K562 (cell line): ENCODE data around the gene RAB31. TPM values are rescaled to one million over a fixed set of nuclear protein-coding genes. Genes with fewer than 3 reads are reported as not detected.

Source experiments
- BRF1 ChIP-seq: IDR thresholded peaks from 3 replicates; pipeline ENCODE4 v1.6.1; 2011; ENCODE audit warnings: borderline replicate concordance, mild to moderate bottlenecking; ENCODE audit not compliant: insufficient read length; ENCODE audit errors: extremely low read depth
- E2F8 ChIP-seq: fragments of 450-650 bp; IDR thresholded peaks from 2 replicates; pipeline ENCODE4 v1.7.1; 2018; ENCODE audit warnings: mild to moderate bottlenecking, low read depth; ENCODE audit not compliant: partially characterized antibody
- EGR1 ChIP-seq: fragments of 450-650 bp; conservative IDR thresholded peaks from 2 replicates; pipeline ENCODE4 v1.6.1; 2017; ENCODE audit warnings: mild to moderate bottlenecking
- MAZ ChIP-seq, 2 experiments: fragments of 450-650 bp in 1 of 2; sonication (generic) in 1 of 2; formaldehyde crosslinking; IDR thresholded peaks in 1 of 2; conservative IDR thresholded peaks in 1 of 2; 2 replicates each; pipeline versions ENCODE4 v1.4.0 to v1.5.0; 2020; ENCODE audit warnings: mild to moderate bottlenecking in 1 of 2, missing genetic modification reagents in 1 of 2
- TBP ChIP-seq: optimal IDR thresholded peaks from 2 replicates; pipeline ENCODE3; 2011; ENCODE audit warnings: low read depth, low read length, improper control_type of control experiment
- THAP12 ChIP-seq: fragments of 250-450 bp; sonication (Bioruptor Pico); IDR thresholded peaks from 2 replicates; pipeline ENCODE4 v1.9.0; 2021; ENCODE audit warnings: mild to moderate bottlenecking, inconsistent platforms
- ZNF79 ChIP-seq: fragments of 250-450 bp; sonication (Bioruptor Pico); IDR thresholded peaks from 2 replicates; pipeline ENCODE4 v1.4.0; 2020; ENCODE audit warnings: low read depth, mild to moderate bottlenecking, moderate library complexity
- polyA plus RNA-seq, 8 experiments: library from polyadenylated mRNA; depleted of rRNA in 4 of 8; stranded (reverse) in 5 of 8; unstranded in 3 of 8; fragments of >200 nt; fragmentation: Nextera tagmentation in 2 of 8; fragmentation: Illumina TruSeq in 1 of 8; extraction: Ambion mirVana in 2 of 8; extraction: Trizol in 1 of 8; gene quantifications; 2 replicates each; pipeline versions ENCODE4 v1.2.1 to v1.2.3, GENCODE V29; 2011 to 2014; ENCODE audit warnings: inconsistent platforms in 1 of 8, missing spikeins in 1 of 8
- total RNA-seq, 7 experiments: library from RNA; depleted of rRNA in 6 of 7; stranded (reverse); fragments of >200 nt in 6 of 7; fragmentation: Illumina TruSeq in 2 of 7; extraction: Trizol in 2 of 7; gene quantifications; 2 replicates each; pipeline versions ENCODE4 v1.2.1 to v1.2.3, GENCODE V29; 2011 to 2021; ENCODE audit warnings: low replicate concordance in 1 of 7
- TF ChIP-seq, protein P1 (sequence below), 3 experiments: fragments of 200-800 bp in 1 of 3; fragments of 250-450 bp in 1 of 3; fragments of 450-650 bp in 1 of 3; sonication (Bioruptor Pico) in 1 of 3; sonication (Bioruptor generic) in 1 of 3; formaldehyde crosslinking in 1 of 3; IDR thresholded peaks; 2 replicates each; pipeline versions ENCODE4 v1.6.1 to v1.8.0; 2016 to 2022; ENCODE audit warnings: mild to moderate bottlenecking in 2 of 3, missing genetic modification characterization in 2 of 3, missing compliant biosample characterization in 1 of 3, moderate library complexity in 1 of 3

RAB31 gene
- total and polyA plus RNA-seq, 9 of the 15 experiments (the other 6 are each of a cell fraction or from before 2014, with no cell fraction given), result 20.7 to 70.4 (median 41.3) TPM

DNA sequence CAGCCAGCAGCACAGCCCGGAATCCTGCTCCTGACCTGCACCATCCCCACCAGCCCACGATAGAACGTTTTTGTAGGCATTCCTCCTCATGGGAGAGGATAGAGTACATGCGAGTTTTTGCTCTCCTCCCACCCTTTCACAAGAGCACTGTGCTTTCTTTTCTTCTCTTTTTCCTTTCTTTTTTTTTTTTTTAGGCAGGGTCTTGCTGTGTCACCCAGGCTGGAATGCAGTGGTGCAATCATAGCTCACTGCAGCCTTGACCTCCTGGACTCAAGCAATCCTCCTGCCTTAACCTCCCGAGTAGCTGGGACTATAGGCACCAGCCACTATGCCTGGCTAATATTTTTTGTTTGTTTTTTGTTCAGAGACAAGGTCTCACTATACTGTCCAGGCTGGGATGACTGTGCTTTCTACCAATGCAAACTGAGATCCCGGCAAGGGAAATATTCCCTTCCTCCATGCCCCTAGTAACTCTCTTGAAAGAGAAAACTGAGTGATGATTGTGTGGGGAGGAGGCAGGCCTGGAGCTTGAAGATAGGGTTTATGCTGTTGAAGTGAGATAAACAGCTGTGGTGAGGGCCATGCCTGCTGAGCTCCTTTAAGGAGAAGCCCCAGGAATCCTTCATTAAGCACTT is 95.1 kb downstream of the RAB31 start (continued):
- TF ChIP-seq, protein P1, sequence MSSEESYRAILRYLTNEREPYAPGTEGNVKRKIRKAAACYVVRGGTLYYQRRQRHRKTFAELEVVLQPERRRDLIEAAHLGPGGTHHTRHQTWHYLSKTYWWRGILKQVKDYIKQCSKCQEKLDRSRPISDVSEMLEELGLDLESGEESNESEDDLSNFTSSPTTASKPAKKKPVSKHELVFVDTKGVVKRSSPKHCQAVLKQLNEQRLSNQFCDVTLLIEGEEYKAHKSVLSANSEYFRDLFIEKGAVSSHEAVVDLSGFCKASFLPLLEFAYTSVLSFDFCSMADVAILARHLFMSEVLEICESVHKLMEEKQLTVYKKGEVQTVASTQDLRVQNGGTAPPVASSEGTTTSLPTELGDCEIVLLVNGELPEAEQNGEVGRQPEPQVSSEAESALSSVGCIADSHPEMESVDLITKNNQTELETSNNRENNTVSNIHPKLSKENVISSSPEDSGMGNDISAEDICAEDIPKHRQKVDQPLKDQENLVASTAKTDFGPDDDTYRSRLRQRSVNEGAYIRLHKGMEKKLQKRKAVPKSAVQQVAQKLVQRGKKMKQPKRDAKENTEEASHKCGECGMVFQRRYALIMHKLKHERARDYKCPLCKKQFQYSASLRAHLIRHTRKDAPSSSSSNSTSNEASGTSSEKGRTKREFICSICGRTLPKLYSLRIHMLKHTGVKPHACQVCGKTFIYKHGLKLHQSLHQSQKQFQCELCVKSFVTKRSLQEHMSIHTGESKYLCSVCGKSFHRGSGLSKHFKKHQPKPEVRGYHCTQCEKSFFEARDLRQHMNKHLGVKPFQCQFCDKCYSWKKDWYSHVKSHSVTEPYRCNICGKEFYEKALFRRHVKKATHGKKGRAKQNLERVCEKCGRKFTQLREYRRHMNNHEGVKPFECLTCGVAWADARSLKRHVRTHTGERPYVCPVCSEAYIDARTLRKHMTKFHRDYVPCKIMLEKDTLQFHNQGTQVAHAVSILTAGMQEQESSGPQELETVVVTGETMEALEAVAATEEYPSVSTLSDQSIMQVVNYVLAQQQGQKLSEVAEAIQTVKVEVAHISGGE (CRISPR knock-in tag; IDR thresholded peaks at IDR 0.05), result peak in 1 of 3 experiments; percentile 85; a peak in 2 of 6 replicates
- TF ChIP-seq MAZ (CRISPR knock-in tag; conservative IDR thresholded peaks at IDR 0.05 in 1 of 2, IDR thresholded peaks at IDR 0.05 in 1 of 2) (peak; percentile 87 to 88), BRF1 (no peak), EGR1 (no peak), ZNF79 (CRISPR knock-in tag) (no peak; the same call in 1 of the 2 replicates), TBP (peak; percentile 49), THAP12 (no peak), E2F8 (no peak)
